IMR-90 (cell line): ENCODE measurements around the gene SASS6. TPM values are rescaled to one million over a fixed set of nuclear protein-coding genes. Genes with fewer than 3 reads are reported as not detected.

ENCODE experiments used
- ATAC-seq: fragments of 200-7000 bp; cut with Tn5 transposase; 2 replicates; pipeline ENCODE4 v1.9.1; 2020; ENCODE audit warnings: low read depth, mild to moderate bottlenecking, moderate library complexity
- BruUV-seq: library from RNA; stranded (reverse); fragments of 400-500 nt; replicated peaks from 2 replicates; lab custom pipeline; 2021; lab: Mats Ljungman, UMichigan
- CTCF ChIA-PET: fragments of 300-600 bp; formaldehyde crosslinking; extraction: SDS; loops from one replicate; lab custom pipeline; 2021; ENCODE audit warnings: antibody characterized with exemption; lab: Yijun Ruan, JAX
- POLR2A ChIA-PET: fragments of 300-600 bp; sonication (Branson Sonifier 250); formaldehyde crosslinking; loops from one replicate; lab custom pipeline; 2022; ENCODE audit warnings: antibody characterized with exemption; ENCODE audit not compliant: unreplicated experiment; lab: Charles Lee
- DNase-seq: peaks from one replicate; pipeline ENCODE4 v3.0.0; 2013
- H2AFZ ChIP-seq: replicated peaks from 2 replicates; pipeline ENCODE3; 2013; ENCODE audit warnings: low read length, mild to moderate bottlenecking; ENCODE audit not compliant: poor library complexity
- H2AK5ac ChIP-seq: 2 replicates; pipeline ENCODE4 v1.6.1; 2013; ENCODE audit warnings: low read depth, low read length, inconsistent platforms
- H2AK9ac ChIP-seq: replicated peaks from 2 replicates; pipeline ENCODE3; 2013; ENCODE audit warnings: mild to moderate bottlenecking, low read depth, low read length, moderate library complexity; ENCODE audit not compliant: poor library complexity
- H2BK120ac ChIP-seq: 2 replicates; pipeline ENCODE4 v1.6.1; 2013; ENCODE audit warnings: low read depth, low read length, inconsistent platforms
- H2BK15ac ChIP-seq: 3 replicates; pipeline ENCODE4 v1.6.1; 2013; ENCODE audit warnings: low read depth, low read length, inconsistent platforms
- H2BK20ac ChIP-seq: 2 replicates; pipeline ENCODE4 v1.6.1; 2013; ENCODE audit warnings: low read depth, mild to moderate bottlenecking, inconsistent platforms, low read length, moderate library complexity
- H2BK5ac ChIP-seq: 2 replicates; pipeline ENCODE4 v1.6.1; 2013; ENCODE audit warnings: mild to moderate bottlenecking, low read depth, low read length, inconsistent platforms; ENCODE audit not compliant: poor library complexity, severe bottlenecking
- H3K14ac ChIP-seq: replicated peaks from 2 replicates; pipeline ENCODE4 v1.6.1; 2013; ENCODE audit warnings: low read depth, low read length, inconsistent platforms
- H3K18ac ChIP-seq: 2 replicates; pipeline ENCODE4 v1.6.1; 2013; ENCODE audit warnings: low read depth, low read length, control low read depth
- H3K23ac ChIP-seq: 2 replicates; pipeline ENCODE4 v1.6.1; 2013; ENCODE audit warnings: low read depth, low read length, inconsistent platforms
- H3K27ac ChIP-seq: 2 replicates; pipeline ENCODE4 v1.5.1; 2013; ENCODE audit warnings: mild to moderate bottlenecking, control low read depth, low read length; ENCODE audit not compliant: insufficient read depth
- H3K27me3 ChIP-seq: 2 replicates; pipeline ENCODE4 v1.6.1; 2013; ENCODE audit warnings: low read length; ENCODE audit not compliant: control insufficient read depth, insufficient read depth
- H3K36me3 ChIP-seq: 2 replicates; pipeline ENCODE4 v1.6.1; 2013; ENCODE audit warnings: low read length, mixed read lengths; ENCODE audit not compliant: control insufficient read depth, insufficient read depth
- H3K4ac ChIP-seq: 2 replicates; pipeline ENCODE4 v1.6.1; 2013; ENCODE audit warnings: low read depth, low read length, inconsistent platforms
- H3K4me1 ChIP-seq: 2 replicates; pipeline ENCODE4 v1.6.1; 2013; ENCODE audit warnings: low read length, mixed read lengths; ENCODE audit not compliant: control insufficient read depth, insufficient read depth
- H3K4me2 ChIP-seq: 2 replicates; pipeline ENCODE4 v1.6.1; 2013; ENCODE audit warnings: low read depth, mild to moderate bottlenecking, control low read depth, low read length, moderate library complexity
- H3K4me3 ChIP-seq: 2 replicates; pipeline ENCODE4 v1.5.1; 2013; ENCODE audit warnings: low read depth, mild to moderate bottlenecking, control low read depth, low read length, moderate library complexity; ENCODE audit not compliant: insufficient read depth
- H3K56ac ChIP-seq: 2 replicates; pipeline ENCODE4 v1.6.1; 2013; ENCODE audit warnings: low read length, inconsistent platforms; ENCODE audit not compliant: insufficient read depth; ENCODE audit errors: extremely low read depth
- H3K79me1 ChIP-seq, 2 experiments: 2 replicates each; pipeline ENCODE4 v1.6.1; 2013; ENCODE audit warnings: low read length in 2 of 2, inconsistent platforms in 1 of 2, low read depth in 1 of 2
- H3K9ac ChIP-seq: 2 replicates; pipeline ENCODE4 v1.6.1; 2013; ENCODE audit warnings: low read depth, low read length, control low read depth
- H3K9me1 ChIP-seq: 2 replicates; pipeline ENCODE4 v1.6.1; 2013; ENCODE audit warnings: low read length, inconsistent platforms; ENCODE audit not compliant: insufficient read depth
- H3K9me3 ChIP-seq: 2 replicates; pipeline ENCODE4 v1.6.1; 2013; ENCODE audit warnings: low read length; ENCODE audit not compliant: control insufficient read depth, insufficient read depth
- H4K20me1 ChIP-seq: 2 replicates; pipeline ENCODE4 v1.6.1; 2013; ENCODE audit warnings: low read length, inconsistent platforms; ENCODE audit not compliant: insufficient read depth
- H4K5ac ChIP-seq: 2 replicates; pipeline ENCODE4 v1.6.1; 2013; ENCODE audit warnings: mild to moderate bottlenecking, low read depth, low read length, control low read depth
- H4K8ac ChIP-seq, 2 experiments: 2 replicates each; pipeline ENCODE4 v1.6.1; 2013; ENCODE audit warnings: low read depth in 2 of 2, low read length in 2 of 2, control low read depth in 1 of 2, inconsistent platforms in 1 of 2
- H4K91ac ChIP-seq: 2 replicates; pipeline ENCODE4 v1.6.1; 2013; ENCODE audit warnings: low read depth, low read length, inconsistent platforms; ENCODE audit not compliant: insufficient read depth
- BHLHE40 ChIP-seq: fragments of 150-350 bp; IDR thresholded peaks from 2 replicates; pipeline ENCODE4 v1.6.1; 2016; ENCODE audit warnings: mild to moderate bottlenecking, low read depth, low read length
- CEBPB ChIP-seq: IDR thresholded peaks from 2 replicates; pipeline ENCODE4 v1.6.1; 2012; ENCODE audit warnings: low read depth, low read length, improper control_type of control experiment
- CHD1 ChIP-seq: IDR thresholded peaks from 2 replicates; pipeline ENCODE4 v1.6.1; 2012; ENCODE audit warnings: low read depth, low read length, improper control_type of control experiment
- CTCF ChIP-seq: conservative IDR thresholded peaks from 2 replicates; pipeline ENCODE4 v1.5.1; 2012; ENCODE audit warnings: mild to moderate bottlenecking, low read depth, low read length, improper control_type of control experiment
- ELK1 ChIP-seq: fragments of 150-350 bp; IDR thresholded peaks from 2 replicates; pipeline ENCODE4 v1.6.1; 2016; ENCODE audit warnings: low read depth, mild to moderate bottlenecking, low read length, moderate library complexity, borderline replicate concordance
- FOS ChIP-seq: fragments of 150-350 bp; IDR thresholded peaks from 2 replicates; pipeline ENCODE4 v1.6.1; 2016; ENCODE audit warnings: low read depth, low read length
- MAFK ChIP-seq: IDR thresholded peaks from 2 replicates; pipeline ENCODE4 v1.6.1; 2012; ENCODE audit warnings: low read depth, low read length, improper control_type of control experiment
- MAZ ChIP-seq: IDR thresholded peaks from 2 replicates; pipeline ENCODE4 v1.6.1; 2012; ENCODE audit warnings: low read depth, mild to moderate bottlenecking, low read length, improper control_type of control experiment, moderate library complexity, borderline replicate concordance
- MXI1 ChIP-seq: IDR thresholded peaks from 2 replicates; pipeline ENCODE4 v1.6.1; 2012; ENCODE audit warnings: low read depth, mild to moderate bottlenecking, low read length, moderate library complexity, borderline replicate concordance
- NFE2L2 ChIP-seq: fragments of 150-350 bp; IDR thresholded peaks from 2 replicates; pipeline ENCODE4 v1.6.1; 2016; ENCODE audit warnings: low read depth, mild to moderate bottlenecking, low read length
- POLR2A ChIP-seq: IDR thresholded peaks from 2 replicates; pipeline ENCODE4 v1.6.1; 2012; ENCODE audit warnings: mild to moderate bottlenecking, low read depth, low read length
- RAD21 ChIP-seq: IDR thresholded peaks from 2 replicates; pipeline ENCODE4 v1.6.1; 2012; ENCODE audit warnings: low read length, improper control_type of control experiment
- RCOR1 ChIP-seq: IDR thresholded peaks from 2 replicates; pipeline ENCODE4 v1.6.1; 2012; ENCODE audit warnings: mild to moderate bottlenecking, low read length, improper control_type of control experiment; ENCODE audit not compliant: insufficient replicate concordance
- RFX5 ChIP-seq: IDR thresholded peaks from 2 replicates; pipeline ENCODE4 v1.8.0; 2012; ENCODE audit warnings: low read depth, mild to moderate bottlenecking, low read length, moderate library complexity
- SMC3 ChIP-seq: fragments of 150-350 bp; IDR thresholded peaks from 2 replicates; pipeline ENCODE4 v1.6.1; 2016; ENCODE audit warnings: low read depth, mild to moderate bottlenecking, antibody characterized with exemption, low read length, moderate library complexity
- WGBS, 2 experiments: methylation state at CpG; one replicate each; pipeline versions ENCODE4 v1.1.5 to v1.1.7; 2013; ENCODE audit warnings: missing lambda C conversion rate in 2 of 2; ENCODE audit not compliant: insufficient read length in 1 of 2; ENCODE audit errors: extremely low coverage in 2 of 2; 5-methylcytosine and 5-hydroxymethylcytosine counted together
- dilution Hi-C: fragments of 300-500 bp; cut with HindIII; formaldehyde crosslinking; loops from one replicate; pipeline ENCODE4 v1.14.3; 2018; ENCODE audit warnings: low sequenced_read_pairs; ENCODE audit not compliant: unreplicated experiment
- in situ Hi-C: fragments of 300-500 bp; cut with MboI; formaldehyde crosslinking; loops from 3 replicates; pipeline ENCODE4 v1.14.3; 2019; ENCODE audit warnings: low sequenced_read_pairs, inconsistent platforms, mixed read lengths
- intact Hi-C: fragments of 100-400 bp; cut with micrococcal nuclease; formaldehyde crosslinking; loops from 2 replicates; pipeline ENCODE4 v1.10.0; 2022
- polyA plus RNA-seq, 3 experiments: library from polyadenylated mRNA; depleted of rRNA; stranded (reverse); fragments of >200 nt; gene quantifications; 2 replicates each; pipeline ENCODE4 v1.2.3, GENCODE V29; 2012; ENCODE audit warnings: low replicate concordance in 1 of 3
- total RNA-seq: library from RNA; depleted of rRNA; stranded (reverse); fragments of >200 nt; gene quantifications from 2 replicates; pipeline ENCODE4 v1.2.3, GENCODE V29; 2012
- TF ChIP-seq, protein P1 (sequence below): fragments of 150-350 bp; IDR thresholded peaks from 2 replicates; pipeline ENCODE4 v1.6.1; 2017; ENCODE audit warnings: mild to moderate bottlenecking, antibody characterized with exemption, low read length, low read depth

The SASS6 gene
- total and polyA plus RNA-seq, 2 of the 4 experiments (the other 2 are of a cell fraction): 1.1 to 2.7 TPM

DNA sequence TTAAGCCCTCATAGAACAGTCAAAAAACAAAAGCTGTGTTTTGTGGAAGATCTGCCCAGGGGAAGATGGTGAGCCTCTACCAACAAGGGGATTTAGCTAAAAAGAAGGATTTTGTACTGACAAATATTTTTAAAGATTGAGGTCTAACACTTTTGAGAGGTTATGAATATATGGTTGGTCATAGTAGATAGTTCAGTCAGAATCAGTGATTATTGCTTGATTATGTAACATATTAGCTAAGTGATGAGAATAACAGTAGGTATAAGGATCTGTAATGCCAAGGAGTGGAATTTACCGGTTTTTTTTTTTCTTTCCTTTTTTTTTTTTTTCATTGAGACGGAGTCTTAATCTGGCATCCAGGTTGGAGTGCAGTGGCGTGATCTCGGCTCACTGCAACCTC is 79.0 kb downstream of the SASS6 start:
- Histone ChIP-seq H4K91ac (no peak overlapping the region), H3K56ac (no peak overlapping the region), H3K4me2 (no peak overlapping the region), H2AK9ac (no peak overlapping the region), H4K20me1 (peaks cover 9% of the 10 kb centered on the region; the same call in 1 of the 2 replicates), H3K9me1 (peaks cover 4% of the 10 kb centered on the region; the same call in 1 of the 2 replicates), H4K8ac (no peak overlapping the region), H3K4ac (no peak overlapping the region), H3K18ac (no peak overlapping the region), H3K36me3 (peaks cover 6% of the 10 kb centered on the region; the same call in 1 of the 2 replicates), H3K27ac (no peak overlapping the region), H2AFZ (no peak overlapping the region), H3K4me1 (peaks cover 2% of the 10 kb centered on the region; the same call in 1 of the 2 replicates), H3K9ac (no peak overlapping the region), H3K4me3 (no peak overlapping the region), H3K27me3 (no peaks in the 10 kb centered on the region), H3K14ac (no peak overlapping the region), H3K79me1 (peaks cover 9 to 39% of the 10 kb centered on the region in 2 experiments; a peak in 3 of 4 replicates), H2BK15ac (no peak overlapping the region), H3K9me3 (no peaks in the 10 kb centered on the region), H4K5ac (no peak overlapping the region), H2BK120ac (no peak overlapping the region), H2BK20ac (no peak overlapping the region), H2AK5ac (no peak overlapping the region), H3K23ac (no peak overlapping the region), H2BK5ac (no peak overlapping the region)
- DNase-seq (no peak), ATAC-seq (no peak)
- WGBS, 2 experiments: 100% methylated on average over 1 of the region's 4 CpGs; no CpG with 5 or more reads in 1 of the 2 experiments
- intact Hi-C loops: no loop called here
- in situ Hi-C loops: no loop called here
- dilution Hi-C loops: no loop called here
- TF ChIP-seq CEBPB: no peak
- TF ChIP-seq ELK1: no peak
- TF ChIP-seq MAZ: no peak
- no peak for TF ChIP-seq POLR2A
- TF ChIP-seq CTCF: no peak
- no peak for TF ChIP-seq MXI1
- no peak for TF ChIP-seq RCOR1
- TF ChIP-seq CHD1: no peak
- TF ChIP-seq RFX5: no peak
- TF ChIP-seq MAFK: no peak
- TF ChIP-seq NFE2L2: no peak
- TF ChIP-seq BHLHE40: no peak
- TF ChIP-seq RAD21: no peak
- TF ChIP-seq SMC3: no peak
- TF ChIP-seq, protein P1, sequence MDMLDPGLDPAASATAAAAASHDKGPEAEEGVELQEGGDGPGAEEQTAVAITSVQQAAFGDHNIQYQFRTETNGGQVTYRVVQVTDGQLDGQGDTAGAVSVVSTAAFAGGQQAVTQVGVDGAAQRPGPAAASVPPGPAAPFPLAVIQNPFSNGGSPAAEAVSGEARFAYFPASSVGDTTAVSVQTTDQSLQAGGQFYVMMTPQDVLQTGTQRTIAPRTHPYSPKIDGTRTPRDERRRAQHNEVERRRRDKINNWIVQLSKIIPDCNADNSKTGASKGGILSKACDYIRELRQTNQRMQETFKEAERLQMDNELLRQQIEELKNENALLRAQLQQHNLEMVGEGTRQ: no peak
- no peak for TF ChIP-seq FOS
- ChIA-PET POLR2A (no interaction called here), CTCF (no interaction called here)
- BruUV-seq: no TSS peak
